WTC11 (cell line): ENCODE measurements around the gene TMTC1.

ENCODE experiments used
- ATF3 ChIP-seq: sonication (generic); formaldehyde crosslinking; conservative IDR thresholded peaks from 2 replicates; pipeline ENCODE4 v1.8.1; 2022; ENCODE audit warnings: mild to moderate bottlenecking, missing genetic modification reagents
- CTCF ChIP-seq: fragments of 200-600 bp; IDR thresholded peaks from 2 replicates; pipeline ENCODE4 v1.8.0; 2022; ENCODE audit warnings: antibody characterized with exemption
- ZNF121 ChIP-seq: sonication (generic); formaldehyde crosslinking; IDR thresholded peaks from 2 replicates; pipeline ENCODE4 v1.8.0; 2023; ENCODE audit warnings: missing genetic modification reagents
- ZNF512 ChIP-seq: sonication (generic); formaldehyde crosslinking; IDR thresholded peaks from 2 replicates; pipeline ENCODE4 v1.8.1; 2022; ENCODE audit warnings: missing genetic modification reagents, borderline replicate concordance

- TF ChIP-seq ATF3 (CRISPR knock-in tag) (no peak), ZNF121 (CRISPR knock-in tag) (no peak), CTCF (no peak), ZNF512 (CRISPR knock-in tag) (no peak)
Measured at GRCh38 chr12:29563636-29564035, 220.1 kb downstream of the TMTC1 start.
